Measurements from ENCODE around the gene NOD2. TPM values are rescaled to one million over a fixed set of nuclear protein-coding genes. Genes with fewer than 3 reads are reported as not detected.

NOD2 gene
- total RNA-seq, 1 experiment from 2014 or later: 0.07 TPM

- CTCF ChIA-PET: no interaction called here
- H3K9me3 ChIP-seq (ENCODE audit: low read length): no peaks in the 10 kb centered on the region
- no peaks in the 10 kb centered on the region for H3K79me2 ChIP-seq (ENCODE audit: low read length)
- no peak overlapping the region for H3K4me2 ChIP-seq (ENCODE audit: low read length)
- H3K27me3 ChIP-seq (ENCODE audit: low read length): no peaks in the 10 kb centered on the region
- no peak overlapping the region for H2AFZ ChIP-seq (ENCODE audit: low read length)
- POLR2A ChIA-PET (ENCODE audit: unreplicated experiment): no interaction called here
- TF ChIP-seq EZH2 (IDR thresholded peaks at IDR 0.05; ENCODE audit: low read length, unreplicated experiment): no peak
- no peak for TF ChIP-seq CTCF (conservative IDR thresholded peaks at IDR 0.05; ENCODE audit: low read depth, low read length)
- no peak for TF ChIP-seq EZH2phosphoT487 (IDR thresholded peaks at IDR 0.05; ENCODE audit: borderline replicate concordance, low read length)
- intact Hi-C loops (cut with micrococcal nuclease): no loop called here
- no peaks in the 10 kb centered on the region for H3K9me2 ChIP-seq (replicated peaks; ENCODE audit: low read length)
- no peaks in the 10 kb centered on the region for H4K20me1 ChIP-seq (ENCODE audit: low read length)
- no peak overlapping the region for H3K4me3 ChIP-seq (ENCODE audit: low read length)
- ATAC-seq (no peak), DNase-seq (no peak)
- no peak overlapping the region for H3K27ac ChIP-seq (ENCODE audit: low read length)
- no peak overlapping the region for H3K9ac ChIP-seq (ENCODE audit: low read length)
- H3F3A ChIP-seq (ENCODE audit: low read length, unreplicated experiment): no peaks in the 10 kb centered on the region
- no peaks in the 10 kb centered on the region for H3K4me1 ChIP-seq (ENCODE audit: insufficient read depth, low read length)
- no peaks in the 10 kb centered on the region for H3K36me3 ChIP-seq (ENCODE audit: low read depth, low read length)
- BruUV-seq (replicated peaks): no TSS peak
These were observed 17.5 kb upstream of the NOD2 start for GRCh38 chr16:50675686-50676610.

- Histone ChIP-seq H3K9me3 (ENCODE audit: low read length) (no peaks in the 10 kb centered on the region), H3K9ac (ENCODE audit: low read length) (no peak overlapping the region), H3K27ac (ENCODE audit: low read length) (no peak overlapping the region), H3K4me1 (ENCODE audit: insufficient read depth, low read length) (no peaks in the 10 kb centered on the region), H3K4me3 (ENCODE audit: low read length) (no peak overlapping the region), H2AFZ (ENCODE audit: low read length) (no peak overlapping the region), H3K27me3 (ENCODE audit: low read length) (no peaks in the 10 kb centered on the region), H3K79me2 (ENCODE audit: low read length) (no peaks in the 10 kb centered on the region), H4K20me1 (ENCODE audit: low read length) (no peaks in the 10 kb centered on the region), H3K36me3 (ENCODE audit: low read depth, low read length) (no peaks in the 10 kb centered on the region), H3K9me2 (replicated peaks; ENCODE audit: low read length) (no peaks in the 10 kb centered on the region), H3F3A (ENCODE audit: low read length, unreplicated experiment) (no peaks in the 10 kb centered on the region), H3K4me2 (ENCODE audit: low read length) (no peak overlapping the region)
- no peak for TF ChIP-seq CTCF (conservative IDR thresholded peaks at IDR 0.05; ENCODE audit: low read depth, low read length)
- no peak for TF ChIP-seq EZH2 (IDR thresholded peaks at IDR 0.05; ENCODE audit: low read length, unreplicated experiment)
- TF ChIP-seq EZH2phosphoT487 (IDR thresholded peaks at IDR 0.05; ENCODE audit: borderline replicate concordance, low read length): no peak
- no TSS peak for BruUV-seq (replicated peaks)
- DNase-seq: no peak
- no peak for ATAC-seq
- intact Hi-C loops (cut with micrococcal nuclease): no loop called here
- CTCF ChIA-PET: no interaction called here
- POLR2A ChIA-PET (ENCODE audit: unreplicated experiment): no interaction called here
These were observed 16.7 kb upstream of the NOD2 start for GRCh38 chr16:50676684-50677225.

GRCh38 chr16:50677351-50677750 lies 16.1 kb upstream of the NOD2 start:
- H3K9me2 ChIP-seq (replicated peaks; ENCODE audit: low read length): no peaks in the 10 kb centered on the region
- POLR2A ChIA-PET (ENCODE audit: unreplicated experiment): no interaction called here
- ATAC-seq: no peak
- H3K4me2 ChIP-seq (ENCODE audit: low read length): no peak overlapping the region
- H3K36me3 ChIP-seq (ENCODE audit: low read depth, low read length): no peaks in the 10 kb centered on the region
- BruUV-seq (replicated peaks): no TSS peak
- no peaks in the 10 kb centered on the region for H3K27me3 ChIP-seq (ENCODE audit: low read length)
- intact Hi-C loops (cut with micrococcal nuclease): no loop called here
- no peaks in the 10 kb centered on the region for H3F3A ChIP-seq (ENCODE audit: low read length, unreplicated experiment)
- no peak overlapping the region for H3K27ac ChIP-seq (ENCODE audit: low read length)
- H3K79me2 ChIP-seq (ENCODE audit: low read length): no peaks in the 10 kb centered on the region
- no peaks in the 10 kb centered on the region for H3K4me1 ChIP-seq (ENCODE audit: insufficient read depth, low read length)
- H3K9ac ChIP-seq (ENCODE audit: low read length): no peak overlapping the region
- DNase-seq: no peak
- no peaks in the 10 kb centered on the region for H4K20me1 ChIP-seq (ENCODE audit: low read length)
- H3K9me3 ChIP-seq (ENCODE audit: low read length): no peaks in the 10 kb centered on the region
- CTCF ChIA-PET: no interaction called here
- peak; percentile 39; the same call in 1 of the 2 replicates for TF ChIP-seq CTCF (conservative IDR thresholded peaks at IDR 0.05; ENCODE audit: low read depth, low read length)
- TF ChIP-seq EZH2phosphoT487 (IDR thresholded peaks at IDR 0.05; ENCODE audit: borderline replicate concordance, low read length): no peak
- H3K4me3 ChIP-seq (ENCODE audit: low read length): no peak overlapping the region
- no peak overlapping the region for H2AFZ ChIP-seq (ENCODE audit: low read length)

All from PC-3 (cell line).